Small intestine (tissue), 7 donors: Measurements from ENCODE around the gene HRH3. TPM values are rescaled to one million over a fixed set of nuclear protein-coding genes. Genes with fewer than 3 reads are reported as not detected.

Experiments used
- DNase-seq, 2 donors: peaks; one replicate each; pipeline versions ENCODE4 v3.0.0 to v3.0.0-alpha.2; 2013
- FAIRE-seq: peaks from 2 replicates; lab custom pipeline; 2012; peaks lifted over from hg19 to GRCh38; lab: Jason Lieb, UNC
- H3K27ac ChIP-seq, 3 donors: one replicate each; pipeline ENCODE4 v1.5.1; 2013; ENCODE audit warnings: low read length in 2 of 3, mild to moderate bottlenecking in 2 of 3, control low read depth in 1 of 3, inconsistent platforms in 1 of 3, low read depth in 1 of 3, moderate library complexity in 1 of 3
- H3K27me3 ChIP-seq, 3 donors: one replicate each; pipeline ENCODE4 v1.6.1; 2013; ENCODE audit warnings: low read length in 3 of 3, inconsistent platforms in 1 of 3; ENCODE audit not compliant: control insufficient read depth in 3 of 3, insufficient read depth in 3 of 3
- H3K36me3 ChIP-seq, 3 donors: one replicate each; pipeline ENCODE4 v1.6.1; 2013; ENCODE audit warnings: low read length in 3 of 3, inconsistent platforms in 1 of 3, low read depth in 1 of 3, mild to moderate bottlenecking in 1 of 3, moderate library complexity in 1 of 3; ENCODE audit not compliant: control insufficient read depth in 3 of 3, insufficient read depth in 2 of 3
- H3K4me1 ChIP-seq, 3 donors: one replicate each; pipeline ENCODE4 v1.6.1; 2013; ENCODE audit warnings: low read length in 2 of 3, inconsistent platforms in 1 of 3, low read depth in 1 of 3, mild to moderate bottlenecking in 1 of 3, moderate library complexity in 1 of 3; ENCODE audit not compliant: control insufficient read depth in 3 of 3, insufficient read depth in 2 of 3
- H3K4me3 ChIP-seq, 3 donors: one replicate each; pipeline ENCODE4 v1.5.1; 2013; ENCODE audit warnings: low read length in 3 of 3, control low read depth in 1 of 3, inconsistent platforms in 1 of 3, low read depth in 1 of 3, mild to moderate bottlenecking in 1 of 3, moderate library complexity in 1 of 3
- H3K9me3 ChIP-seq, 2 donors: one replicate each; pipeline ENCODE4 v1.6.1; 2013; ENCODE audit warnings: low read depth in 1 of 2, low read length in 1 of 2; ENCODE audit not compliant: control insufficient read depth in 2 of 2, insufficient read depth in 1 of 2
- WGBS, 3 donors: extraction: QIAGEN DNeasy Blood & Tissue Kit; methylation state at CpG; one replicate each; pipeline ENCODE4 v1.1.7; 2013; 5-methylcytosine and 5-hydroxymethylcytosine counted together
- polyA plus RNA-seq, 4 donors: library from polyadenylated mRNA; stranded (reverse) in 3 of 4; unstranded in 1 of 4; fragments of 200-250 nt in 3 of 4; fragments of 120-200 nt in 1 of 4; gene quantifications; one replicate each; pipeline versions ENCODE4 v1.2.1 to v1.2.3, GENCODE V29; 2013
- donor health status: healthy with polysubstance abuse.
- donor health status: control.
- donor health status: control.
- donor health status: Bipolar disorder and iron deficiency.
- donor health status: healthy.

HRH3 gene
- polyA plus RNA-seq, 4 donors: 0.06 to 0.31 TPM; not detected in 2

- H3K27ac ChIP-seq: no peak overlapping the region
- H3K27me3 ChIP-seq: peaks cover 25 to 76% (median 32%) of the 10 kb centered on the region in 3 donors
- FAIRE-seq (no peak), DNase-seq (peak in 1 of 2 donors; percentile 42)
- H3K4me3 ChIP-seq: peak overlapping the region in 1 of 3 donors; percentile 53
- 2 to 3% (median 2%) methylated on average over 62 to 84 of the region's 84 CpGs for WGBS, 3 donors
- peaks cover 0 to 8% (median 3%) of the 10 kb centered on the region in 3 donors for H3K4me1 ChIP-seq
- no peaks in the 10 kb centered on the region for H3K9me3 ChIP-seq
- no peaks in the 10 kb centered on the region for H3K36me3 ChIP-seq
These were observed 732 bp downstream of the HRH3 start for GRCh38 chr20:62219101-62219991.

GRCh38 chr20:62217913-62218773, 1.9 kb downstream of the HRH3 start:
- Histone ChIP-seq H3K27ac (no peak overlapping the region), H3K4me3 (no peak overlapping the region), H3K36me3 (no peaks in the 10 kb centered on the region), H3K4me1 (peaks cover 0 to 8% (median 3%) of the 10 kb centered on the region in 3 donors), H3K27me3 (peaks cover 25 to 68% (median 30%) of the 10 kb centered on the region in 3 donors), H3K9me3 (no peaks in the 10 kb centered on the region)
- FAIRE-seq (no peak), DNase-seq (no peak)
- 47 to 61% (median 56%) methylated on average over 36 to 38 of the region's 38 CpGs for WGBS, 3 donors

DNA sequence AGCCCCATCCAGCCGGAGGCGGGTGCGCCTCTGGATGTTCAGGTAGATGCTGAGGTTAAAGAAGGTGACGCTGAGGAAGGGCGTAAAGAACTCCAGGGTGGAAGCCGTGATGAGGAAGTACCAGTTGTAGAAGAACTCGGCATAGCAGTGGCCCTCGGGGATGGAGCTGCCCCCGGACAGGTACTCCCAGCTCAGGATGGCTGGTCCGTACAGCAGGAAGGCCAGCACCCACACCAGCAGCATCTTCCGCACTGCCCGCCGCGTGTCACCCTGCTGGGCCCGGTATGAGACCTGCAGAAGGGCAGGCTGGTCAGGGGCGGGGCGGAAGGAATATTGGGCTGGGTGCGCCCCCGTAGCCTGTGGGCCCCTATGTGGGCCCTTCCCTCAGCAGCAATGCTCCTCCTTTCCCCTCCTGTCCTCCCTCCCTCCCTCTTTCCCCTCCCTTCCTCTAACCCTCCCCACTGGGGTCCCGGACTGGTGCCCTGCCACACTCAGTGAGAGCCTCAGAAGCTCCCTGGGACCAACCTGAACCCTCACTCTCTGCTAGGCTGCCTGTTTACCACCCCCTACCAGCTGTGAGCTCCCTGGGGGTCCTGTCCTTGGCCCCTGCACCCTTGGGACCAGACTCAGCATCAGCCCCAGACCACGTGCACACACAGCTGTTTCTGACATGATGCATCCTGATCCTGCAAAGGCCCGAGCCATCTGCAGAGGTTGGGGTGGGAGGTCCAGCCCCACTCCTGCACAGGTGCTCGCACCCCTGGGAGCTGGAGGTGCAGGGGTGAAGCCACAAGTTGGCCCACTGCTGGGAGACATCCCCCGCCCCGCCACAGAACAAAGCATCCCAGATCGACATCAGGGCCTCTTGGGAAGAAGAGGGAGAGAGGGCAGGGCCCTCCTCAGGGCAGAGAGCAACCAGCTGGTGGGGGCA, 3.2 kb downstream of the HRH3 start:
- no peak overlapping the region for H3K27ac ChIP-seq
- no peak overlapping the region for H3K4me3 ChIP-seq
- no peaks in the 10 kb centered on the region for H3K36me3 ChIP-seq
- peaks cover 0 to 8% (median 3%) of the 10 kb centered on the region in 3 donors for H3K4me1 ChIP-seq
- peaks cover 22 to 65% (median 22%) of the 10 kb centered on the region in 3 donors for H3K27me3 ChIP-seq
- no peaks in the 10 kb centered on the region for H3K9me3 ChIP-seq
- DNase-seq (no peak), FAIRE-seq (no peak)
- 62 to 71% (median 68%) methylated on average over 25 to 26 of the region's 26 CpGs for WGBS, 3 donors

GRCh38 chr20:62215991-62216635, 4.0 kb downstream of the HRH3 start:
- no peaks in the 10 kb centered on the region for H3K9me3 ChIP-seq
- DNase-seq (no peak), FAIRE-seq (no peak)
- WGBS, 3 donors: 78 to 84% (median 80%) methylated on average over 36 to 40 of the region's 40 CpGs
- no peaks in the 10 kb centered on the region for H3K36me3 ChIP-seq
- no peak overlapping the region for H3K4me3 ChIP-seq
- H3K4me1 ChIP-seq: peaks cover 0 to 8% (median 3%) of the 10 kb centered on the region in 3 donors
- no peak overlapping the region for H3K27ac ChIP-seq
- peaks cover 18 to 64% (median 19%) of the 10 kb centered on the region in 3 donors for H3K27me3 ChIP-seq

DNA sequence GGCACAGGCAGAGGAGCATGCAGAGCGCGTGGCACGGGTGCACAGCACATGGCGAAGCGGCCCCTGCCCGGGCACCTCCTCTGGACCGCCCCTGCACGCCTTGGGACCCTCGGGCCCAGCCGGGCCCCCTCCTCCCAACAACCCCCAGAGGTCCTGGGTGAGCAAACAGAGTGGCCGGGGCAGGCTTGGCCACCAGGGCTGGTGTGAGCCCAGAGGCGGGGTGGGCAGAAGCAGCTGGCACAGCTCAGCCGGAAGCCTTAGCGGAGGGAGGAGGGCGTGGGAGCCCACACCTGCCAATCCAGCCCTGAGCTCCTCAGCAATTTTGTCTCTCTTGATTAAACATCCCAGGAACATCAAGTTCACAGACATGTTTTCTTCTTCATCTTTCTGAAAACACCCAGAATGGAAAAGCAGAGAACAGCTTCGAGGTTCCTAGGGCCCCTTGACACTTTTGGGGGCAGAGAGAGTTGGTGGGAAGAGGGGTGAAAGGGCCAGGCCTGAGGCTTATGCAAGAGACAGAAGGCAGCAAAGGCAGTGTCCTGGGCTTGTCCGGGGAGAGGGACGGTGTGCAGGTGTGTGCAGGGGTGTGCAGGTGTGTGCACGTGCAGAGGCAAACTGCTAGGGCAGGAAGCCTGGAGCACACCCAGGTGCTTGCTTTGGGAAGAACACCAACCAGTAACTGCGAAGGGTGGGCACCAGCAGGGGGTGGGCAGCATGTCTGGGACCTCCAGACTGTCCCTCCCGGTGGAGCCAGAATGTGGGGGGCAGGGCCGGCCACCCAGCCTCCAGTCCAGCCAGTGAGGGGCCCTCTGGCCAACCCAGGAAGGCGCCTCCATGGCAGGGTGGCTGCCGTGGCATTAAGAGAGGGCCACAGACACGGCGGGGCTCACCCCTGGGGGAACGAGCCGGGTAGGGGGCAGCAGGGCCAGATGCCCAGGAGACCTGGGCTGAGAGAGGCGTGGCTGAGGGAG, 4.8 kb downstream of the HRH3 start:
- no peaks in the 10 kb centered on the region for H3K9me3 ChIP-seq
- no peak for FAIRE-seq
- H3K36me3 ChIP-seq: no peaks in the 10 kb centered on the region
- DNase-seq: no peak
- 50 to 77% (median 61%) methylated on average over 29 of the region's 29 CpGs for WGBS, 3 donors
- H3K27ac ChIP-seq: no peak overlapping the region
- no peak overlapping the region for H3K4me3 ChIP-seq
- peaks cover 0 to 3% (median under 1%) of the 10 kb centered on the region in 3 donors for H3K4me1 ChIP-seq
- H3K27me3 ChIP-seq: peaks cover 11 to 64% (median 16%) of the 10 kb centered on the region in 3 donors

GRCh38 chr20:62214067-62214466, 6.0 kb downstream of the HRH3 start:
- H3K4me1 ChIP-seq: no peaks in the 10 kb centered on the region

GRCh38 chr20:62212299-62212698, 7.8 kb downstream of the HRH3 start:
- FAIRE-seq: no peak
- H3K27ac ChIP-seq: no peak overlapping the region
- no peaks in the 10 kb centered on the region for H3K4me1 ChIP-seq
- H3K9me3 ChIP-seq: no peaks in the 10 kb centered on the region
- H3K36me3 ChIP-seq: peaks cover 0 to 3% (median 0%) of the 10 kb centered on the region in 3 donors
- 30 to 43% (median 33%) methylated on average over 10 of the region's 10 CpGs for WGBS, 3 donors
- no peak overlapping the region for H3K4me3 ChIP-seq
- peaks cover 0 to 57% (median 11%) of the 10 kb centered on the region in 3 donors for H3K27me3 ChIP-seq
- DNase-seq: no peak

More at GRCh38 chr20:62214067-62214466, 6.0 kb downstream of the HRH3 start:
- FAIRE-seq: no peak
- H3K27me3 ChIP-seq: peaks cover 7 to 69% (median 14%) of the 10 kb centered on the region in 3 donors
- no peaks in the 10 kb centered on the region for H3K9me3 ChIP-seq
- H3K36me3 ChIP-seq: no peaks in the 10 kb centered on the region
- no peak overlapping the region for H3K4me3 ChIP-seq
- DNase-seq: no peak
- H3K27ac ChIP-seq: no peak overlapping the region
- 26 to 44% (median 31%) methylated on average over 12 of the region's 12 CpGs for WGBS, 3 donors
